OCI-M2 (cell line): Measurements from ENCODE around the gene CDK6.

Experiments
- DNase-seq: peaks from one replicate; lab custom pipeline; 2025; ENCODE audit not compliant: unreplicated experiment; lab: John Stamatoyannopoulos, UW

CDK6 gene

GRCh38 chr7:92685136-92686042 is 151.0 kb downstream of the CDK6 start:
- no peak for DNase-seq

- no peak for DNase-seq
Measured at GRCh38 chr7:92684274-92684673, 152.1 kb downstream of the CDK6 start.

GRCh38 chr7:92682903-92683539 is 153.4 kb downstream of the CDK6 start:
- no peak for DNase-seq

GRCh38 chr7:92682330-92682729 is 154.0 kb downstream of the CDK6 start:
- no peak for DNase-seq

GRCh38 chr7:92681633-92682032 is 154.7 kb downstream of the CDK6 start:
- no peak for DNase-seq

GRCh38 chr7:92680442-92680841 is 155.9 kb downstream of the CDK6 start:
- no peak for DNase-seq

- DNase-seq, result no peak
Measured at GRCh38 chr7:92678291-92678920, 158.0 kb downstream of the CDK6 start.

- no peak for DNase-seq
Measured at GRCh38 chr7:92674379-92674778, 162.0 kb downstream of the CDK6 start.

GRCh38 chr7:92671505-92672169 is 164.7 kb downstream of the CDK6 start:
- no peak for DNase-seq

- DNase-seq, result no peak
Measured at GRCh38 chr7:92670204-92670851, 166.0 kb downstream of the CDK6 start.

GRCh38 chr7:92669616-92670165 is 166.7 kb downstream of the CDK6 start:
- no peak for DNase-seq

- DNase-seq, result no peak
Measured at GRCh38 chr7:92668564-92668963, 167.8 kb downstream of the CDK6 start.

- no peak for DNase-seq
Measured at GRCh38 chr7:92667816-92668535, 168.4 kb downstream of the CDK6 start.

- DNase-seq, result no peak
Measured at GRCh38 chr7:92665926-92666325, 170.4 kb downstream of the CDK6 start.

GRCh38 chr7:92661651-92662050 is 174.7 kb downstream of the CDK6 start:
- DNase-seq, result no peak

GRCh38 chr7:92658671-92659070 is 177.7 kb downstream of the CDK6 start:
- DNase-seq, result no peak

- no peak for DNase-seq
Measured at GRCh38 chr7:92657391-92657790, 179.0 kb downstream of the CDK6 start.

GRCh38 chr7:92656121-92656520 is 180.3 kb downstream of the CDK6 start:
- DNase-seq, result no peak

- DNase-seq, result no peak
Measured at GRCh38 chr7:92655346-92655884, 181.0 kb downstream of the CDK6 start.

- DNase-seq, result no peak
Measured at GRCh38 chr7:92653136-92653535, 183.2 kb downstream of the CDK6 start.
